Activated CD8-positive, alpha-beta memory T cell treated with anti-CD3 and anti-CD28 coated beads, Interleukin-2, amount 10 ng/mL, durations not matched to agents 7 days and 5 days (primary cell): ENCODE data around the gene OR1L4. TPM values are rescaled to one million over a fixed set of nuclear protein-coding genes. Genes with fewer than 3 reads are reported as not detected.

Experiments
- ATAC-seq: fragments of 150-1000 bp; cut with Tn5 transposase; one replicate; pipeline ENCODE4 v1.10.0; 2021; ENCODE audit warnings: moderate library complexity
- CTCF ChIA-PET: fragments of 350-600 bp; sonication (Branson Sonifier 250); formaldehyde crosslinking; loops from one replicate; lab custom pipeline; 2021; ENCODE audit warnings: antibody characterized with exemption; lab: Charles Lee
- DNase-seq: peaks from one replicate; pipeline ENCODE4 v3.0.0-alpha.2; 2020
- H3K27ac Mint-ChIP-seq: one replicate; pipeline ENCODE4 v1.8.0; 2021; ENCODE audit warnings: mild to moderate bottlenecking, mixed read lengths
- H3K27me3 Mint-ChIP-seq: one replicate; pipeline ENCODE4 v1.8.0; 2021; ENCODE audit warnings: mixed read lengths
- H3K36me3 Mint-ChIP-seq: one replicate; pipeline ENCODE4 v1.8.0; 2021; ENCODE audit warnings: mild to moderate bottlenecking, mixed read lengths
- H3K4me1 Mint-ChIP-seq: one replicate; pipeline ENCODE4 v1.8.0; 2021; ENCODE audit warnings: mixed read lengths
- H3K4me3 Mint-ChIP-seq: one replicate; pipeline ENCODE4 v1.8.0; 2021; ENCODE audit warnings: mild to moderate bottlenecking, moderate library complexity, mixed read lengths
- H3K9me3 Mint-ChIP-seq: one replicate; pipeline ENCODE4 v1.8.0; 2022; ENCODE audit warnings: low read depth, mixed read lengths
- total RNA-seq, 2 experiments: library from RNA; stranded (reverse); gene quantifications; one replicate each; pipeline ENCODE4 v1.2.3, GENCODE V29; 2021

Gene OR1L4
- total RNA-seq: not detected

GRCh38 chr9:122723690-122724089 lies at the start of gene OR1L4:
Gene OR1L4, plus strand, starts transcription at chr9:122723990. Its CDS starts 0 bp downstream, at chr9:122723990.
- H3K4me1 Mint-ChIP-seq: no peaks in the 10 kb centered on the region
- no peak for ATAC-seq
- no peaks in the 10 kb centered on the region for H3K27me3 Mint-ChIP-seq
- CTCF ChIA-PET: no interaction called here
- peaks cover 3% of the 10 kb centered on the region for H3K36me3 Mint-ChIP-seq
- H3K4me3 Mint-ChIP-seq: no peak within 1 kb of the TSS
- H3K27ac Mint-ChIP-seq: no peak within 1 kb of the TSS
- no peak for DNase-seq
- H3K9me3 Mint-ChIP-seq: peaks cover 27% of the 10 kb centered on the region

GRCh38 chr9:122684851-122685250 lies 38.9 kb upstream of the OR1L4 start:
- ATAC-seq (no peak), DNase-seq (no peak)
- Mint-ChIP-seq H3K4me1 (no peaks in the 10 kb centered on the region), H3K4me3 (no peak overlapping the region), H3K27me3 (peaks cover 4% of the 10 kb centered on the region), H3K9me3 (peaks cover 12% of the 10 kb centered on the region), H3K36me3 (no peaks in the 10 kb centered on the region), H3K27ac (no peak overlapping the region)
- CTCF ChIA-PET: no interaction called here

GRCh38 chr9:122695696-122696095 lies 28.1 kb upstream of the OR1L4 start:
- H3K4me1 Mint-ChIP-seq: no peaks in the 10 kb centered on the region
- peaks cover 3% of the 10 kb centered on the region for H3K27me3 Mint-ChIP-seq
- peaks cover 3% of the 10 kb centered on the region for H3K9me3 Mint-ChIP-seq
- H3K36me3 Mint-ChIP-seq: no peaks in the 10 kb centered on the region
- DNase-seq (no peak), ATAC-seq (no peak)
- CTCF ChIA-PET: no interaction called here
- no peak overlapping the region for H3K27ac Mint-ChIP-seq
- no peak overlapping the region for H3K4me3 Mint-ChIP-seq

- peaks cover 4% of the 10 kb centered on the region for H3K9me3 Mint-ChIP-seq
- no peaks in the 10 kb centered on the region for H3K27me3 Mint-ChIP-seq
- no peaks in the 10 kb centered on the region for H3K36me3 Mint-ChIP-seq
- H3K4me1 Mint-ChIP-seq: no peaks in the 10 kb centered on the region
- no peak overlapping the region for H3K4me3 Mint-ChIP-seq
- ATAC-seq: no peak
- H3K27ac Mint-ChIP-seq: no peak overlapping the region
- DNase-seq: no peak
- CTCF ChIA-PET: no interaction called here
These were observed 5.8 kb upstream of the OR1L4 start for GRCh38 chr9:122718038-122718437.

- peaks cover 7% of the 10 kb centered on the region for H3K9me3 Mint-ChIP-seq
These were observed 4.6 kb upstream of the OR1L4 start for GRCh38 chr9:122719218-122719617.

GRCh38 chr9:122742003-122742402 lies 18.2 kb downstream of the OR1L4 start, which contains the start of gene OR1L6:
Gene OR1L6, plus strand, starts transcription at chr9:122742303. Its CDS starts 7,545 bp downstream, at chr9:122749848.
- peaks cover 8% of the 10 kb centered on the region for H3K9me3 Mint-ChIP-seq
- H3K27me3 Mint-ChIP-seq: peaks cover 2% of the 10 kb centered on the region
- H3K4me3 Mint-ChIP-seq: no peak within 1 kb of the TSS
- no peak within 1 kb of the TSS for H3K27ac Mint-ChIP-seq
- H3K4me1 Mint-ChIP-seq: no peaks in the 10 kb centered on the region
- ATAC-seq: no peak
- DNase-seq: no peak
- no peaks in the 10 kb centered on the region for H3K36me3 Mint-ChIP-seq
- CTCF ChIA-PET: no interaction called here

More at GRCh38 chr9:122719218-122719617, 4.6 kb upstream of the OR1L4 start:
- no peak overlapping the region for H3K4me3 Mint-ChIP-seq
- H3K36me3 Mint-ChIP-seq: no peaks in the 10 kb centered on the region
- no peak overlapping the region for H3K27ac Mint-ChIP-seq
- H3K4me1 Mint-ChIP-seq: no peaks in the 10 kb centered on the region
- CTCF ChIA-PET: no interaction called here
- DNase-seq (no peak), ATAC-seq (no peak)
- no peaks in the 10 kb centered on the region for H3K27me3 Mint-ChIP-seq

- peaks cover 6% of the 10 kb centered on the region for H3K9me3 Mint-ChIP-seq
- CTCF ChIA-PET: no interaction called here
- H3K36me3 Mint-ChIP-seq: no peaks in the 10 kb centered on the region
- ATAC-seq (no peak), DNase-seq (no peak)
- H3K4me1 Mint-ChIP-seq: no peaks in the 10 kb centered on the region
- peaks cover under 1% of the 10 kb centered on the region for H3K27me3 Mint-ChIP-seq
- no peak overlapping the region for H3K4me3 Mint-ChIP-seq
- no peak overlapping the region for H3K27ac Mint-ChIP-seq
These were observed 31.0 kb downstream of the OR1L4 start for GRCh38 chr9:122754825-122755224.

- DNase-seq (no peak), ATAC-seq (no peak)
- CTCF ChIA-PET: no interaction called here
- Mint-ChIP-seq H3K27ac (no peak overlapping the region), H3K9me3 (peaks cover 13% of the 10 kb centered on the region), H3K36me3 (no peaks in the 10 kb centered on the region), H3K27me3 (peaks cover 2% of the 10 kb centered on the region), H3K4me3 (no peak overlapping the region), H3K4me1 (no peaks in the 10 kb centered on the region)
These were observed 44.0 kb downstream of the OR1L4 start for GRCh38 chr9:122767817-122768216.

Other genes with a start within 250 kb of the OR1L4 start
- not detected for gene OR1J1, start 246.1 kb upstream of the OR1L4 start, total RNA-seq
- gene OR1J2, start 213.2 kb upstream of the OR1L4 start, total RNA-seq: not detected
- gene OR1J4, start 204.8 kb upstream of the OR1L4 start, total RNA-seq: not detected
- not detected for gene OR1N1, start 196.7 kb upstream of the OR1L4 start, total RNA-seq
- not detected for gene OR1N2, start 170.9 kb upstream of the OR1L4 start, total RNA-seq
- gene OR1L8, start 140.6 kb upstream of the OR1L4 start, total RNA-seq: not detected
- gene OR1Q1, start 109.3 kb upstream of the OR1L4 start, total RNA-seq: under 1 TPM in 1 of 2 experiments, not detected in 1; 0.40 TPM
- gene OR1B1, start 66.4 kb upstream of the OR1L4 start, total RNA-seq: under 1 TPM in 1 of 2 experiments, not detected in 1; 0.41 TPM
- gene OR1L1, start 62.3 kb upstream of the OR1L4 start, total RNA-seq: not detected
- gene OR1L3, start 48.9 kb upstream of the OR1L4 start, total RNA-seq: not detected
- not detected for gene OR1L6, start 18.3 kb downstream of the OR1L4 start, total RNA-seq
- not detected for gene OR5C1, start 64.9 kb downstream of the OR1L4 start, total RNA-seq
- not detected for gene OR1K1, start 76.1 kb downstream of the OR1L4 start, total RNA-seq
- gene PDCL, start 104.6 kb downstream of the OR1L4 start, total RNA-seq: 10 to 100 TPM; 22.0 to 29.0 TPM
- gene RC3H2, start 181.4 kb downstream of the OR1L4 start, total RNA-seq: 10 to 100 TPM; 49.7 to 53.7 TPM
- gene ZBTB6, start 189.3 kb downstream of the OR1L4 start, total RNA-seq: 10 to 100 TPM in 1 of 2 experiments, 1 to 10 TPM in 1; 9.4 to 11.7 TPM
- 1 to 10 TPM; 7.7 to 9.0 TPM for gene ZBTB26, start 207.5 kb downstream of the OR1L4 start, total RNA-seq
- gene RABGAP1, start 217.0 kb downstream of the OR1L4 start, total RNA-seq: 10 to 100 TPM; 24.2 to 27.0 TPM